H9 (cell line): ENCODE data around the gene RIOK3. TPM values are rescaled to one million over a fixed set of nuclear protein-coding genes. Genes with fewer than 3 reads are reported as not detected.
A peak's percentile ranks its signal among the peaks of the same experiment; 100 is the strongest.

Experiments
- DNase-seq: peaks from one replicate; pipeline ENCODE4 v3.0.0-alpha.2; 2017
- H2AFZ ChIP-seq: one replicate; pipeline ENCODE4 v1.6.1; 2013; ENCODE audit warnings: mild to moderate bottlenecking, low read length, control low read depth, moderate library complexity
- H2AK5ac ChIP-seq: 2 replicates; pipeline ENCODE4 v1.6.1; 2013; ENCODE audit warnings: low read length, control low read depth, mixed read lengths; ENCODE audit not compliant: insufficient read length
- H2BK120ac ChIP-seq: one replicate; pipeline ENCODE4 v1.6.1; 2013; ENCODE audit warnings: low read depth, mild to moderate bottlenecking, low read length, control low read depth, inconsistent platforms; ENCODE audit not compliant: poor library complexity, severe bottlenecking
- H2BK12ac ChIP-seq: 2 replicates; pipeline ENCODE4 v1.6.1; 2013; ENCODE audit warnings: low read length, control low read depth, mixed read lengths, low read depth; ENCODE audit not compliant: insufficient read length
- H2BK15ac ChIP-seq: 2 replicates; pipeline ENCODE4 v1.6.1; 2013; ENCODE audit warnings: low read depth, low read length, control low read depth
- H2BK20ac ChIP-seq: one replicate; pipeline ENCODE4 v1.6.1; 2013; ENCODE audit warnings: low read depth, mild to moderate bottlenecking, low read length, control low read depth, inconsistent platforms; ENCODE audit not compliant: poor library complexity, severe bottlenecking
- H2BK5ac ChIP-seq: 2 replicates; pipeline ENCODE4 v1.6.1; 2013; ENCODE audit warnings: low read length, control low read depth, mixed read lengths; ENCODE audit not compliant: insufficient read length
- H3K14ac ChIP-seq: 2 replicates; pipeline ENCODE4 v1.6.1; 2013; ENCODE audit warnings: low read length, control low read depth; ENCODE audit not compliant: insufficient read depth
- H3K18ac ChIP-seq: 2 replicates; pipeline ENCODE4 v1.6.1; 2013; ENCODE audit warnings: low read depth, mild to moderate bottlenecking, mixed read lengths, low read length, control low read depth; ENCODE audit not compliant: insufficient read length
- H3K23ac ChIP-seq: 2 replicates; pipeline ENCODE4 v1.6.1; 2013; ENCODE audit warnings: low read length, control low read depth, mixed read lengths, low read depth; ENCODE audit not compliant: insufficient read length
- H3K23me2 ChIP-seq: 2 replicates; pipeline ENCODE4 v1.6.1; 2013; ENCODE audit warnings: low read depth, mild to moderate bottlenecking, mixed read lengths, low read length, control low read depth; ENCODE audit not compliant: insufficient read length, poor library complexity, severe bottlenecking
- H3K27ac ChIP-seq: 2 replicates; pipeline ENCODE4 v1.5.1; 2013; ENCODE audit warnings: low read length, control low read depth, mixed read lengths, low read depth; ENCODE audit not compliant: insufficient read length
- H3K27me3 ChIP-seq: 2 replicates; pipeline ENCODE4 v1.6.1; 2013; ENCODE audit warnings: low read length, control low read depth, inconsistent platforms; ENCODE audit not compliant: insufficient read depth
- H3K4ac ChIP-seq: 2 replicates; pipeline ENCODE4 v1.6.1; 2013; ENCODE audit warnings: low read depth, mild to moderate bottlenecking, control low read depth, inconsistent platforms, low read length, moderate library complexity
- H3K4me1 ChIP-seq: 2 replicates; pipeline ENCODE4 v1.6.1; 2013; ENCODE audit warnings: low read length, control low read depth, inconsistent platforms; ENCODE audit not compliant: insufficient read depth
- H3K4me2 ChIP-seq: 2 replicates; pipeline ENCODE4 v1.6.1; 2013; ENCODE audit warnings: low read length, control low read depth, mixed read lengths; ENCODE audit not compliant: insufficient read length, insufficient read depth
- H3K56ac ChIP-seq: 2 replicates; pipeline ENCODE4 v1.6.1; 2013; ENCODE audit warnings: low read depth, mild to moderate bottlenecking, mixed read lengths, low read length, control low read depth; ENCODE audit not compliant: insufficient read length
- H3K79me1 ChIP-seq: 2 replicates; pipeline ENCODE4 v1.6.1; 2013; ENCODE audit warnings: low read depth, mild to moderate bottlenecking, moderate library complexity, low read length, control low read depth, inconsistent platforms; ENCODE audit not compliant: insufficient read depth, poor library complexity, severe bottlenecking
- H3K79me2 ChIP-seq: 2 replicates; pipeline ENCODE4 v1.6.1; 2013; ENCODE audit warnings: low read length, control low read depth, inconsistent platforms; ENCODE audit not compliant: insufficient read depth
- H3K9ac ChIP-seq: 2 replicates; pipeline ENCODE4 v1.6.1; 2013; ENCODE audit warnings: low read length, control low read depth, mixed read lengths; ENCODE audit not compliant: insufficient read length; ENCODE audit errors: extremely low read depth
- H3K9me3 ChIP-seq: one replicate; pipeline ENCODE4 v1.6.1; 2013; ENCODE audit warnings: low read depth, low read length, inconsistent platforms; ENCODE audit not compliant: control insufficient read depth
- H3T11ph ChIP-seq: one replicate; pipeline ENCODE4 v1.6.1; 2013; ENCODE audit warnings: mild to moderate bottlenecking, low read length, control low read depth, inconsistent platforms
- H4K20me1 ChIP-seq: one replicate; pipeline ENCODE4 v1.6.1; 2013; ENCODE audit not compliant: control insufficient read depth, insufficient read length, insufficient read depth
- H4K5ac ChIP-seq: 2 replicates; pipeline ENCODE4 v1.6.1; 2013; ENCODE audit warnings: low read depth, mild to moderate bottlenecking, mixed read lengths, low read length, control low read depth; ENCODE audit not compliant: insufficient read length
- H4K8ac ChIP-seq: replicated peaks from 2 replicates; pipeline ENCODE4 v1.6.1; 2013; ENCODE audit warnings: low read length, control low read depth, mixed read lengths, low read depth; ENCODE audit not compliant: insufficient read length
- H4K91ac ChIP-seq: 2 replicates; pipeline ENCODE4 v1.6.1; 2013; ENCODE audit warnings: low read depth, mild to moderate bottlenecking, moderate library complexity, mixed read lengths, low read length, control low read depth; ENCODE audit not compliant: insufficient read length
- H3K27ac Mint-ChIP-seq, 3 experiments: 2 replicates in 2 of 3; 3 replicates in 1 of 3; pipeline ENCODE4 v1.8.0; 2020 to 2021; ENCODE audit warnings: mixed read lengths in 3 of 3, mild to moderate bottlenecking in 1 of 3, moderate library complexity in 1 of 3
- H3K27me3 Mint-ChIP-seq: 2 replicates; pipeline ENCODE4 v1.8.0; 2021; ENCODE audit warnings: low read depth, mild to moderate bottlenecking, moderate library complexity, mixed read lengths
- H3K36me3 Mint-ChIP-seq, 3 experiments: 2 replicates in 2 of 3; 3 replicates in 1 of 3; pipeline ENCODE4 v1.8.0; 2020 to 2021; ENCODE audit warnings: low read depth in 3 of 3, mixed read lengths in 3 of 3; ENCODE audit not compliant: insufficient read depth in 1 of 3
- H3K4me1 Mint-ChIP-seq, 2 experiments: 2 replicates each; pipeline ENCODE4 v1.8.0; 2020; ENCODE audit warnings: mixed read lengths in 2 of 2
- H3K4me3 Mint-ChIP-seq, 2 experiments: 2 replicates in 1 of 2; 3 replicates in 1 of 2; pipeline ENCODE4 v1.8.0; 2020 to 2021; ENCODE audit warnings: mild to moderate bottlenecking in 2 of 2, mixed read lengths in 2 of 2, moderate library complexity in 1 of 2
- H3K9me3 Mint-ChIP-seq, 2 experiments: 2 replicates in 1 of 2; 3 replicates in 1 of 2; pipeline ENCODE4 v1.8.0; 2020; ENCODE audit warnings: mild to moderate bottlenecking in 2 of 2, mixed read lengths in 2 of 2, moderate library complexity in 1 of 2
- CTCF ChIP-seq: fragments of 200-600 bp; sonication (generic); conservative IDR thresholded peaks from 3 replicates; pipeline ENCODE4 v1.8.0; 2021; ENCODE audit warnings: antibody characterized with exemption, mild to moderate bottlenecking
- WGBS: extraction: QIAGEN DNeasy Blood & Tissue Kit; methylation state at CpG from one replicate; pipeline ENCODE4 v1.1.7; 2013; ENCODE audit warnings: missing lambda C conversion rate, low lambda C conversion rate, mixed read lengths; ENCODE audit not compliant: insufficient read length; ENCODE audit errors: extremely low coverage; 5-methylcytosine and 5-hydroxymethylcytosine counted together
- total RNA-seq: library from RNA; stranded (reverse); gene quantifications from 2 replicates; pipeline ENCODE4 v1.2.1, GENCODE V29; 2021

RIOK3 gene
- total RNA-seq, 1 experiment from 2014 or later: 34.6 TPM

- peaks cover 0 to 5% of the 10 kb centered on the region in 2 experiments; a peak in 1 of 4 replicates for H3K4me1 Mint-ChIP-seq
- Histone ChIP-seq H3K9ac (no peak overlapping the region), H3K18ac (no peak overlapping the region)
These were observed 59.6 kb downstream of the RIOK3 start for GRCh38 chr18:23512641-23513040.

More at GRCh38 chr18:23512641-23513040, 59.6 kb downstream of the RIOK3 start:
- Mint-ChIP-seq H3K4me3 (no peak overlapping the region), H3K27ac (peak overlapping the region in 1 of 3 experiments; percentile 74; a peak in 1 of 7 replicates), H3K27me3 (no peaks in the 10 kb centered on the region), H3K9me3 (no peaks in the 10 kb centered on the region), H3K36me3 (peaks cover 13 to 47% (median 26%) of the 10 kb centered on the region in 3 experiments; a peak in 6 of 7 replicates)
- H3K79me2 ChIP-seq: no peaks in the 10 kb centered on the region
- no CpG with 5 or more reads among the region's 1 CpG for WGBS
- H2AFZ ChIP-seq: no peak overlapping the region
- TF ChIP-seq CTCF: no peak
- no peak overlapping the region for H3K27ac ChIP-seq
- H3T11ph ChIP-seq: no peak overlapping the region
- H2BK15ac ChIP-seq: no peak overlapping the region
- H4K20me1 ChIP-seq: no peaks in the 10 kb centered on the region
- H3K79me1 ChIP-seq: no peaks in the 10 kb centered on the region
- H4K5ac ChIP-seq: no peak overlapping the region
- H3K23ac ChIP-seq: no peak overlapping the region
- H2BK120ac ChIP-seq: no peak overlapping the region
- no peak overlapping the region for H4K91ac ChIP-seq
- no peak overlapping the region for H2AK5ac ChIP-seq
- no peak overlapping the region for H2BK12ac ChIP-seq
- no peak overlapping the region for H3K56ac ChIP-seq
- no peak overlapping the region for H3K4me2 ChIP-seq
- no peaks in the 10 kb centered on the region for H3K23me2 ChIP-seq
- no peak overlapping the region for H4K8ac ChIP-seq
- no peak overlapping the region for H2BK5ac ChIP-seq
- no peaks in the 10 kb centered on the region for H3K9me3 ChIP-seq
- no peak overlapping the region for H2BK20ac ChIP-seq
- no peak for DNase-seq
- H3K4ac ChIP-seq: no peak overlapping the region
- no peak overlapping the region for H3K14ac ChIP-seq
- H3K27me3 ChIP-seq: no peaks in the 10 kb centered on the region
- no peaks in the 10 kb centered on the region for H3K4me1 ChIP-seq
